Measurements from ENCODE around the gene NEMP1.
"Not testable (repeated sequence)": the region's sequence is repeated elsewhere in the genome, so short reads cannot be mapped to it uniquely, and the experiment has no call there.

The NEMP1 gene

GRCh38 chr12:57078519-57079404 is at the start of gene NEMP1:
NEMP1 (minus strand) TSS chr12:57078791; CDS start chr12:57078745, 46 bp downstream.
- Mint-ChIP-seq H3K9me3 (no peaks in the 10 kb centered on the region), H3K4me1 (peaks cover 4% of the 10 kb centered on the region), H3K27me3 (no peaks in the 10 kb centered on the region), H3K4me3 (peak within 1 kb of the TSS; percentile 88), H3K27ac (peak within 1 kb of the TSS; percentile 95), H3K36me3 (peaks cover 2% of the 10 kb centered on the region)
- peak; percentile 91 for ATAC-seq (ENCODE audit: low read depth)
- DNase-seq (ENCODE audit: low spot score in 2 of 2), result peak; percentile 76 to 94

GRCh38 chr12:57127726-57128518 is 49.3 kb upstream of the NEMP1 start, which contains the start of gene LRP1:
LRP1 (plus strand) TSS chr12:57128483; CDS start chr12:57128965, 482 bp downstream.
- Mint-ChIP-seq H3K9me3 (peaks cover 3% of the 10 kb centered on the region), H3K27me3 (peaks cover 2% of the 10 kb centered on the region), H3K27ac (peak within 1 kb of the TSS; percentile 28), H3K36me3 (peaks cover 2% of the 10 kb centered on the region), H3K4me1 (peaks cover 8% of the 10 kb centered on the region), H3K4me3 (peak within 1 kb of the TSS; percentile 91)
- peak; percentile 45 for ATAC-seq (ENCODE audit: low read depth)
- peak; percentile 55 to 59 for DNase-seq (ENCODE audit: low spot score in 2 of 2)

GRCh38 chr12:57127101-57127725 is 48.6 kb upstream of the NEMP1 start:
- ATAC-seq (ENCODE audit: low read depth), result peak; percentile 40
- Mint-ChIP-seq H3K4me3 (peak overlapping the region; percentile 91), H3K36me3 (peaks cover 2% of the 10 kb centered on the region), H3K27ac (no peak overlapping the region), H3K27me3 (peaks cover 2% of the 10 kb centered on the region), H3K4me1 (peaks cover 8% of the 10 kb centered on the region), H3K9me3 (peaks cover 3% of the 10 kb centered on the region)
- DNase-seq (ENCODE audit: low spot score in 2 of 2), result peak; percentile 34 to 39

- peaks cover 2% of the 10 kb centered on the region for H3K27me3 Mint-ChIP-seq
- H3K4me3 Mint-ChIP-seq, result peak overlapping the region; percentile 48
- DNase-seq (ENCODE audit: low spot score in 2 of 2) (no peak), ATAC-seq (ENCODE audit: low read depth) (no peak)
- no peak overlapping the region for H3K27ac Mint-ChIP-seq
- peaks cover 8% of the 10 kb centered on the region for H3K4me1 Mint-ChIP-seq
- peaks cover 2% of the 10 kb centered on the region for H3K36me3 Mint-ChIP-seq
- peaks cover 3% of the 10 kb centered on the region for H3K9me3 Mint-ChIP-seq
Measured at GRCh38 chr12:57126561-57126960, 48.0 kb upstream of the NEMP1 start.

- peaks cover 2% of the 10 kb centered on the region for H3K27me3 Mint-ChIP-seq
- peaks cover 2% of the 10 kb centered on the region for H3K36me3 Mint-ChIP-seq
- DNase-seq (ENCODE audit: low spot score in 2 of 2), result no peak
- ATAC-seq (ENCODE audit: low read depth), result no peak
- H3K9me3 Mint-ChIP-seq, result peaks cover 3% of the 10 kb centered on the region
- no peak overlapping the region for H3K4me3 Mint-ChIP-seq
- peaks cover 7% of the 10 kb centered on the region for H3K4me1 Mint-ChIP-seq
- no peak overlapping the region for H3K27ac Mint-ChIP-seq
Measured at GRCh38 chr12:57126061-57126460, 47.5 kb upstream of the NEMP1 start.

- peaks cover 2% of the 10 kb centered on the region for H3K27me3 Mint-ChIP-seq
- H3K36me3 Mint-ChIP-seq, result peaks cover 2% of the 10 kb centered on the region
- H3K27ac Mint-ChIP-seq, result no peak overlapping the region
- H3K9me3 Mint-ChIP-seq, result peaks cover 3% of the 10 kb centered on the region
- DNase-seq (ENCODE audit: low spot score in 2 of 2), result peak; percentile 77 to 78
- peaks cover 5% of the 10 kb centered on the region for H3K4me1 Mint-ChIP-seq
- peak; percentile 71 for ATAC-seq (ENCODE audit: low read depth)
- H3K4me3 Mint-ChIP-seq, result no peak overlapping the region
Measured at GRCh38 chr12:57124261-57124877, 45.8 kb upstream of the NEMP1 start.

GRCh38 chr12:57123813-57124212 is 45.2 kb upstream of the NEMP1 start:
- Mint-ChIP-seq H3K9me3 (peaks cover 3% of the 10 kb centered on the region), H3K27me3 (peaks cover 2% of the 10 kb centered on the region), H3K4me3 (no peak overlapping the region), H3K27ac (no peak overlapping the region), H3K4me1 (peaks cover 10% of the 10 kb centered on the region), H3K36me3 (peaks cover 2% of the 10 kb centered on the region)
- ATAC-seq (ENCODE audit: low read depth), result no peak
- no peak for DNase-seq (ENCODE audit: low spot score in 2 of 2)

GRCh38 chr12:57120718-57121117 is 42.1 kb upstream of the NEMP1 start:
- not testable (repeated sequence) for H3K4me3 Mint-ChIP-seq; H3K36me3 Mint-ChIP-seq; ATAC-seq (ENCODE audit: low read depth); H3K27ac Mint-ChIP-seq; DNase-seq (ENCODE audit: low spot score in 2 of 2); H3K27me3 Mint-ChIP-seq; H3K9me3 Mint-ChIP-seq
- peaks cover 12% of the 10 kb centered on the region for H3K4me1 Mint-ChIP-seq

- H3K27me3 Mint-ChIP-seq, result peaks cover 2% of the 10 kb centered on the region
- H3K4me3 Mint-ChIP-seq, result no peak overlapping the region
- peaks cover 12% of the 10 kb centered on the region for H3K4me1 Mint-ChIP-seq
- H3K9me3 Mint-ChIP-seq, result peaks cover 3% of the 10 kb centered on the region
- ATAC-seq (ENCODE audit: low read depth), result no peak
- DNase-seq (ENCODE audit: low spot score in 2 of 2), result no peak
- peaks cover 2% of the 10 kb centered on the region for H3K36me3 Mint-ChIP-seq
- H3K27ac Mint-ChIP-seq, result peak overlapping the region; percentile 3
Measured at GRCh38 chr12:57119294-57120085, 40.9 kb upstream of the NEMP1 start.

- Mint-ChIP-seq H3K4me3 (no peak overlapping the region), H3K9me3 (peaks cover 2% of the 10 kb centered on the region)
Measured at GRCh38 chr12:57118711-57119271, 40.2 kb upstream of the NEMP1 start.

GRCh38 chr12:57116580-57117281 is 38.1 kb upstream of the NEMP1 start:
- Mint-ChIP-seq H3K9me3 (no peaks in the 10 kb centered on the region), H3K4me1 (peaks cover 19% of the 10 kb centered on the region), H3K27ac (no peak overlapping the region), H3K36me3 (no peaks in the 10 kb centered on the region), H3K4me3 (no peak overlapping the region), H3K27me3 (no peaks in the 10 kb centered on the region)
- DNase-seq (ENCODE audit: low spot score in 2 of 2), result no peak
- no peak for ATAC-seq (ENCODE audit: low read depth)

More at GRCh38 chr12:57118711-57119271, 40.2 kb upstream of the NEMP1 start:
- H3K36me3 Mint-ChIP-seq, result peaks cover 1% of the 10 kb centered on the region
- peaks cover 2% of the 10 kb centered on the region for H3K27me3 Mint-ChIP-seq
- peak overlapping the region; percentile 3 for H3K27ac Mint-ChIP-seq
- no peak for DNase-seq (ENCODE audit: low spot score in 2 of 2)
- peaks cover 9% of the 10 kb centered on the region for H3K4me1 Mint-ChIP-seq
- ATAC-seq (ENCODE audit: low read depth), result peak; percentile 91
